Renal cortex interstitium (tissue), 11 donors: ENCODE data around the gene GRK1. TPM values are rescaled to one million over a fixed set of nuclear protein-coding genes. Genes with fewer than 3 reads are reported as not detected.
A peak's percentile ranks its signal among the peaks of the same experiment; 100 is the strongest.
"Not testable (repeated sequence)": the region's sequence is repeated elsewhere in the genome, so short reads cannot be mapped to it uniquely, and the experiment has no call there.

Source experiments
- DNase-seq, 11 donors: peaks; one replicate each; pipeline ENCODE4 v3.0.0-alpha.2; 2013; ENCODE audit warnings: low read depth in 9 of 11, low spot score in 4 of 11; ENCODE audit errors: extremely low read depth in 1 of 11
- polyA plus RNA-seq, 3 donors: library from polyadenylated mRNA; unstranded; fragments of 120-200 nt; gene quantifications; one replicate each; pipeline ENCODE4 v1.2.1, GENCODE V29; 2013; ENCODE audit not compliant: insufficient read length in 3 of 3

Gene GRK1
- polyA plus RNA-seq, 3 donors = 0.04 to 0.12 (median 0.08) TPM

DNA sequence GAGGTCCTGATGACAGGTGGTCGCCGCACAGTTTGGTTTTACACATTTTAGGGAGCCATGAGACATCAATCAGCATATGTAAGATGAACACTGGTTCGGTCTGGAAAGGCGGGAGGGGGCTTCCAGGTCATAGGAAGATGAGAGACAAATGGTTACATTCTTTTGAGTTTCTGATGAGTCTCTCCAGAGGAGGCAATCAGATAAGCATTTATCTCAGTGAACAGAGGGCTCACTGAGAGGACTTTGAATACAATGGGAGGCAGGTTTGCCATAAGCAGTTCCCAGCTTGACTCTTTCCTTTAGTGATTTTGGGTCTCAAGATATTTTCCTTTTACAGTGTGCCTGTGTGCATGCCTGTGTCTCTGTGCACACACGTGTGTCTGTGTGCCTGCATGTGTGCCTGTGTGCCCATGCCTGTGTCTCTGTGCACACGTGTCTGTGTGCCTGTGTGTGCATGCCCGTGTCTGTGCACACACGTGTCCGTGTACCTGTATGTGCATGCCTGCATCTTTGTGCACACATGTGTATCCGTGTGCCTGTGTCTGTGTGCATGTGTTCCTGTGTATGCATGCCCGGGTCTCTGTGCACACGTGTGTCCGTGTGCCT, 56.5 kb downstream of the GRK1 start:
- DNase-seq = no peak

DNA sequence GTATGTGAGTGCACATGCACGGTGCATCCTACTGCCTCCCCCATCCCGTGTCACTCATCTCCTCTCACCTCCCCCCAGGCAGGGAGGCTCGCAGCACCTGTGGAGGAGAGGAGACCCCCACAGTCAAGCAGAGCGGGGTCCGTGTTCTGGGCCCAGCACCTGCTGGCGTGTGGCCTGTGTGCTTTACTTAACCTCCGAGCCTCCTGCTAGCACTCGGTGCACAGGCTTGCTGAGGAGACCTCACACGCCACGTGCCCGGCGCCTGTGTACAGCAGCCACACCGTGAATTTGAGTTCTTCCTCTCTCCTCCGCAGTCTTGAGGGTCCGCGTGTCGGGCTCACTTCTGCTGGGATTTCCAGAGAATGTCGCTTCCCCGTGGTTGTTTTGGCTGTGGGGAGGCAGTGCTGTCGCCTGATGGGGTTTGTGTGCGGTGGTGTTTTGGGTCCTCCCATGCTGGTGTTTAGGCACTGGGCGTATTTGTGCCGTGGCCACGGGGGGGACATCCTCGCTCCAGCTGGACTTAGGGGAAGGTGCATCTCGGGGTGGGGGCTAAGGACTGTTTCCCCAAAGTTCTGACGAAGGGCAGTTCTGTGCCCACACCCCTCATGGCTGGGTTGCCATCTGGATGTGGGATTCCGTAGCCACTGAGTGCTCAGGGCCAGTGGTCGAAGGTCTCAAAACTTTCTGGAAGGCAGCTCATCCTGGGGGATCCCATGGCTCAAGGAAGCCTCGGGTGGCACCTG, 57.2 kb downstream of the GRK1 start:
- DNase-seq = no peak

- peak in 8 of 11 donors; percentile 42 to 67 (median 60) for DNase-seq
These were observed 57.8 kb downstream of the GRK1 start for GRCh38 chr13:113724780-113725315.

- DNase-seq = not testable (repeated sequence)
These were observed 58.5 kb downstream of the GRK1 start for GRCh38 chr13:113725329-113726105.

DNA sequence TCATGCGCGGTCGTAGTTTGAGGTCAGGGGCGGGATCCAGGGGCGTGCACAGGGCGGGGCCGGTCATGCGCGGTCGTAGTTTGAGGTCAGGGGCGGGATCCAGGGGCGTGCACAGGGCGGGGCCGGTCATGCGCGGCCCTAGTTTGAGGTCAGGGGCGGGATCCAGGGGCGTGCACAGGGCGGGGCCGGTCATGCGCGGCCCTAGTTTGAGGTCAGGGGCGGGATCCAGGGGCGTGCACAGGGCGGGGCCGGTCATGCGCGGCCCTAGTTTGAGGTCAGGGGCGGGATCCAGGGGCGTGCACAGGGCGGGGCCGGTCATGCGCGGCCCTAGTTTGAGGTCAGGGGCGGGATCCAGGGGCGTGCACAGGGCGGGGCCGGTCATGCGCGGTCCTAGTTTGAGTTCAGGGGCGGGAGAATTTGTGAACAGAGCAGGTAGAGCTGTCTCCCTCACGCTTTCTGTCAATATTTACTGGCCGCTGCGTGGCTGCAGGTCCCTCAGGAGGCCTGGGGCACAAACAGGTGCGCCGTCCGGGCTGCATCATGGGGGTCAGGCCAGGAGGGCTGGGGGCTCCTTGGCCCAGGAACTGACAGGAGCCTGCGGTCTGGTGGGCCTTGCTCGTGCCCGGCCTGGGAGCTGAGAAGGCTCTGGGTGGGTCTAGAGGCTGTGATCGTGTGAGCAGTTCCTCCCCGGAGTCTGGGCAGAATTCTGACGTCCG, 59.2 kb downstream of the GRK1 start:
- not testable (repeated sequence) for DNase-seq

- no peak for DNase-seq
These were observed 60.0 kb downstream of the GRK1 start for GRCh38 chr13:113726961-113727411.

DNA sequence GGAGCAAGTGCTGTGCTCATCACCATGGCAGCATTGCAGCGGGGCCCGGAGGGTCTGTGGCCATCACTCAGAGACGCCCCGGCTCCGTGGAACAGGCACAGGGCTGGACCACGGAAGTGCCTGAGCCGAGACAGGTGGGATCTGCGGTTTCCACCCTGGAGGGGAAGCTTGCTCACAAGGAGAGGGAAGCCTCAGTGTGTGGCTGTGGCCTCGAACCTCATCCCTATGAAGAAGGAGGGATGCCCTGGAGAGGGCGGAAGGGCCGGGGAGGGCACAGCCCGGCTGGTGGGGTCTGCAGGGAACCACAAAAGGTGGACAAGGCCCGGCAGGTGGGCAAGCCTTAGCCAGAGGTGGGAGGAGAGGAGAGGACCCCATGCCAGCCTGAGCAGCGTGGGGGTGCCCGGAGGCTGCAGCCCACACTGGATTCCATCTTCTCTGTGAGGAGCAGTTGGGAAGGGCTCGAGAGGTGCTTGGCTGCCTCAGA, 61.6 kb downstream of the GRK1 start:
- DNase-seq = no peak

DNA sequence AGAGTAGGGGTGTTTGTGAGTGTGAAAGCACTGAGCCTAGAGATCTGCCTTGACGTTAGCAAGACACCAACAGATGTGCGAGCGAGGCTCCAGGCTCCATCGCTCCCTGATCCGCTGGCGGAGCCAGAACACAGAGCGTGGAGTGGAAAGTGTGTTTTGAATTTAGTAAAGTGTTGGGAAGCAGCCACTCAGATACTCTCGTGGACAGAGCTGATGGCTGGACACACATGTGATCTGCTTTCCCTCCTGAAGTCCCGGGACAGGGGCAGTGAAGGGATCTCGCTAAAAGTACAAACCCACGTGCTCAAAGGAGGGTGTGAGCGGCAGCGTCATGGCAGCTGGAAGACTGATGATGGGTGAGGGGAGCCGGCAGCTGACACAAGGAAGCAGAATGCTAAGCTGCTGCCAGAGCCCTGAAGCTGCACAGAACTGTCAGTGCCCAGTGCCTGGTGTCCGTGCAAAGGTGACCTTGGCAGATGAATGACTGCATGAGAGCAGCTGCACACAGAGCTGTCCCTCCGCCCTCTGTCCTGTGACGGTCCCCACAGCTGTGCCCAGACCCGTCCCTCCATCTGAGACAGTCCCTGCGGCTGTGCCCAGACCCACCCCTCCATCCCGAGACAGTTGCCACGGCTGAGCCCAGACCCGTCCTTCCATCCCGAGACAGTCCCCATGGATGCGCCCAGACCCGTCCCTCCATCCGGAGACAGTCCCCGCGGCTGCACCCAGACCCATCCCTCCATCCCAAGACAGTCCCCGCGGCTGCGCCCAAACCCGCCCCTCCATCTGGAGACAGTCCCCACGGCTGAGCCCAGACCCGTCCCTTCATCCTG, 62.4 kb downstream of the GRK1 start:
- DNase-seq = no peak

GRCh38 chr13:113730258-113730691, 63.3 kb downstream of the GRK1 start:
- DNase-seq = no peak

DNA sequence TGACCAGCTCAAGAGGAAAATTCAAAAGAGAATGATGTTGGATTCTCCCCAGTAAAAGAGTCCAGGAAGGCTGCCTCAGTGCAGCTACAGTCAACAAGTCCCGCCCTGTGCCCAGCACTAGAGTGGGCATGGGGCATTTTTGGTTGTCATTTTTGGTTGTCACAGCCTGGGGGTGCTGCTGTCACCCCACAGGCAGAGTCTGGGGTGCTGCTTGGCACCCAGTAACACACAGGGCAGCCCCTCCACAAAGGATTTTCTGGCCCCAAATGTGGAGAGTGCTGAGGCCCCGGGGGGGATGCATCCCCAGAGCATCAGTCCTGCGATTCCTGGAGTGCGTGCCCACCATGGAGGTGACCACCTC, 63.8 kb downstream of the GRK1 start:
- DNase-seq = no peak

DNA sequence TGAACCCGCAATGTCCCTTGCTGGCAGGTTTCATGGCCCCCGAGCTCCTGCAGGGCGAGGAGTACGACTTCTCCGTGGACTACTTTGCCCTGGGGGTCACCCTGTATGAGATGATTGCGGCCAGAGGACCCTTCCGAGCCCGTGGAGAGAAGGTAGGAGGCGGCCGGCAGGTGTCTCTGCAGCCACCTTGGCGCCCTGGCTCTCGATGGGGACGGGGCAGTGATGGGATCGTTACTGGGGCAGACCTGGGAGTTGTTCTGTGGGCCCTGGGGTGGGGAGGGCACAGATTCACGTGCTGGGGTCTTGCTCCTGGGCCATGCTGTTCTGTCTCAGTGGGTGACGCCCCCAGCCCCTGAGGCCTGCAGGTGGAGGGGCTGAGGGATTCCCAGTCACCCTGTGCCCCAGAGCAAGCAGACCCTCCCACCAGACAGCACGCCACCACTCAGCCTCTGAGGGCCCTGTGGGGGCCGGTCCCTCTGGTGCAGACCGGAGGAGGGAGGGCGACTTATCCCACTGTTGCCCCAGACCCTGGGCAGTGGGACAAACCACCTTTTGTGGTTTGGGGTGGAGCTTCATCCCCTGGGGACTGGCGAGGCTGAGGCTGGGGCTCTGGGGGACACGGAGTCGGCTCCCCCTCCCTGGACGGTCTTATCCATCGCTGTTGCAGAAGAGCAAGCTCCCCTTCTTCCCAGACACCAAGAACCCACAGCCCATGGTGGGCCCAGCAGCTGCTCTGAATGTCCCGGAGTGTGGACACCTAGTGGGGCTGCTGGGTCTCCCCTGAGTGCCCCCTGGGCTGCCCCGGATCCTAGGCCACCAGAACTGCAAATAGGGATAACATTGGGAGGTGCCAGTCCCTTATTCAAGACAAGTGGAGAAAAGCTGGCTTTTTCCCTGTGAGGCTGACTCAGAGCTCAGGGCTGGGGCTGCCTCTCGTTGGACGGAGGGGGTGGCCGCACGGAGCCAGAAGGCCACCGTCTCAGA, 64.5 kb downstream of the GRK1 start:
- DNase-seq = no peak

DNA sequence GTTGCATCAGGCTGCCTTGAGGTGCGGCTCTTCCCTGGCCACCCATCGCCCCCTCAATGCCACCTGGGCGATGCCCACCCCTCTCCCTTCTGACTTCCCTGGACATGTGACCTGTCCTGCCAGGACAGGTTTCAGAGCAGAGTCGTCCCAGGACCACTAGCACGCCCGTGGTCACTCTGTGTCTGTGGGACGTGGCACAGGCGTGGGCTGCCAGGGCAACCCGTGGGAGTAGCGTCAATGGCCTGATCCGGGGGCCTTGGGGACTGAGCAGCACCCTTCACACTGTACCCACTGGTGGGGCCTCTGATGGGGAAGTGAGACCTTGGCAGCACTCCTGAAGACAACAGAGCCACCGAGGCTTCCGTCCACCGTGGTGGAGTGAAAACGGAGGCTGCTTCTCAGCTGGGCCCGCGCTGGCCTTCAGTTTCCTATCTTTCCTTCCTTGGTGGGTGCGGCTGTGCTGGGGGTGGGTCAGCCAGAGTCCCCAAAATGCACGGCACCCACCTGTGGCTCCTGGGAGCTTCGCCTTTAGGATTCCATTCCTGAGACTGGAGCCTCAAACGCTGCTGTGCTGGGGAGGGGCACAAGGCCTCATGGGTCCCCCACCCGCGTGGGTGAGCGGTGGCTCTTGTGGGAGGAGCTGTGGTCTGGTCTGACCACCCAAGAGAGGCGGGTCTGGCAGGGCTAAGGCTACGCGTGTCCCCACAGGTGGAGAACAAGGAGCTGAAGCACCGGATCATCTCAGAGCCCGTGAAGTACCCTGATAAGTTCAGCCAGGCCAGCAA, 65.3 kb downstream of the GRK1 start:
- DNase-seq = no peak

DNA sequence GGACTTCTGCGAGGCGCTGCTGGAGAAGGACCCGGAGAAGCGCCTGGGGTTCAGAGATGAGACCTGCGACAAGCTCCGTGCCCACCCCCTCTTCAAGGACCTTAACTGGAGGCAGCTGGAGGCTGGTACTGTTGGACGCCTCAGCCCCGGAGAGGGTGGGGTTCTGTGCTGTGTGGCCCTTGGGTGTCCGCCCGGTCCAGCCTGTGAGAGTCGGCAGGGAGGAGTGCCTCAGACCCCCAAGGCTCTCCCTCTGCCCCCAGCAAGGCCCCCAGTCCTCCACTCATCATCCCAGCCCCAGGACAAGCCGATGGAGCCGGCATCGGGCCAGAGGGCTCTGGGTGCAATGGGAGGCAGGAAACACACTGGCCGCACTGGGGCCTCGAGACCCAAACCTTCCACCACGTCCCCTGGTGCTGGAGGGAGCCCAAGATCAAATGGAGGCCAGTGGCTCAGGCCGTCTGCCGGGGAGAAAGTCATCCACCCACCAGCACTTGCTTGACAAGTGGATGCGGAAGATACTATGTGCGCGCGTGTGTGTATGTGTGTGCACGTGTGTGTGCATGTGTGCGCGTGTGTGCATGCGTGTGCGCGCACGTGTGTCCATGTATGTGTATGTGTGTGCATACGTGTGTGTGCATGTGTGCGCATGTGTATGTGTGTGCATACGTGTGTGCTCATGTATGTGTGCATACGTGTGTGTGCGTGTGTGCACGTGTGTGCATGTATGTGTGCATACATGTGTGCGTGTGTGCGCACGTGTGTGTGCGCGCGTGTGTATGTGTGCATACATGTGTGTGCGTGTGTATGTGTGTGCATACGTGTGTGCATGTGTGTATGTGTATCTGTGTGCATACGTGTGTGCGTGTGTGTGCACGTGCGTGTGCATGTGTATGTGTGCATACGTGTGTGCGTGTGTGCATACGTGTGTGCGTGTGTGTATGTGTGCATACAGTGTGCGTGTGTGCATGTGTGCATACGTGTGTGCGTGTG, 66.2 kb downstream of the GRK1 start:
- DNase-seq = no peak

GRCh38 chr13:113734099-113734825, 67.2 kb downstream of the GRK1 start:
- no peak for DNase-seq

GRCh38 chr13:113734826-113735125, 67.8 kb downstream of the GRK1 start:
- DNase-seq = no peak
